ENCODE measurements around the gene CNTN4. TPM values are rescaled to one million over a fixed set of nuclear protein-coding genes. Genes with fewer than 3 reads are reported as not detected.

The CNTN4 gene
- total and polyA plus RNA-seq, 2 experiments from 2014 or later: 0.91 to 4.0 TPM

- no peak overlapping the region for H3K4me3 Mint-ChIP-seq
- Histone ChIP-seq H3K4me2 (no peak overlapping the region), H3K27ac (ENCODE audit: low read depth) (no peak overlapping the region), H3K9me2 (ENCODE audit: insufficient read depth) (no peaks in the 10 kb centered on the region), H3K79me2 (replicated peaks; ENCODE audit: insufficient read depth) (no peaks in the 10 kb centered on the region), H3K27me3 (ENCODE audit: insufficient read depth) (no peaks in the 10 kb centered on the region), H2AFZ (no peak overlapping the region), H3K36me3 (ENCODE audit: insufficient read depth) (no peaks in the 10 kb centered on the region), H4K20me1 (replicated peaks; ENCODE audit: insufficient read depth) (no peaks in the 10 kb centered on the region; the same call in 1 of the 2 replicates), H3F3A (replicated peaks; ENCODE audit: low read depth) (no peaks in the 10 kb centered on the region), H3K4me1 (ENCODE audit: insufficient read depth) (peaks cover 15% of the 10 kb centered on the region), H3K4me3 (no peak overlapping the region)
- H3K27me3 Mint-ChIP-seq (ENCODE audit: insufficient read depth, low read depth, poor library complexity): no peaks in the 10 kb centered on the region
- H3K4me1 Mint-ChIP-seq: no peaks in the 10 kb centered on the region
- H3K36me3 Mint-ChIP-seq (ENCODE audit: low read depth): peaks cover 31% of the 10 kb centered on the region
- TF ChIP-seq ZNF114 (CRISPR knock-in tag; IDR thresholded peaks at IDR 0.05) (no peak), EZH2phosphoT487 (IDR thresholded peaks at IDR 0.05; ENCODE audit: unreplicated experiment) (no peak), ZNF331 (CRISPR knock-in tag; IDR thresholded peaks at IDR 0.05; ENCODE audit: low read depth) (no peak), ETS1 (IDR thresholded peaks at IDR 0.05) (no peak)
- H3K9me3 Mint-ChIP-seq: peaks cover 92% of the 10 kb centered on the region
- ATAC-seq (no peak), DNase-seq (ENCODE audit: low spot score) (no peak)
- no peak overlapping the region for H3K27ac Mint-ChIP-seq
These were observed 895.1 kb downstream of the CNTN4 start for GRCh38 chr3:2993736-2994135.

DNA sequence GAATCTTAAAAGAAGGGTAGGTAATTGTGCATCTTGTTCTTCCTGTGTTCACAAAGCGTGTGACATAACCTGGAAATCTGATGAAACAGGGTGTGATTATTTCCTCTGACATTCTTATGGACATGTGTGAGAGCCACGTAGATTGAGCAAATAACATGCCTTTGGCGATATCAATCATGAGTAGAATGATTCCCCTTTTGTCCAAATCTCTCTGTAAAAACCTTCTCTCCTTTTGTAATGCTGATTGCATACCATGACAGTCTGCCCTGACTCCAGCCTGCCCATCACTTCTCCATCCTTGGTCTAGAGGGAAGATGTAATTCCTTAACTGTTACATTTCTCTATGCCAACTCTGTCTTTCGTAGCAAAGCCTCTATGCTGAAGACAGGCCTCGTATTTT lies 896.5 kb downstream of the CNTN4 start:
- no peak overlapping the region for H2AFZ ChIP-seq
- peaks cover 11% of the 10 kb centered on the region for H3K4me1 ChIP-seq (ENCODE audit: insufficient read depth)
- no peak overlapping the region for H3K27ac ChIP-seq (ENCODE audit: low read depth)
- H4K20me1 ChIP-seq (replicated peaks; ENCODE audit: insufficient read depth): no peaks in the 10 kb centered on the region; the same call in 1 of the 2 replicates
- no peak overlapping the region for H3K4me2 ChIP-seq
- H3K36me3 Mint-ChIP-seq (ENCODE audit: low read depth): peaks cover 39% of the 10 kb centered on the region
- ATAC-seq (no peak), DNase-seq (ENCODE audit: low spot score) (no peak)
- H3K79me2 ChIP-seq (replicated peaks; ENCODE audit: insufficient read depth): no peaks in the 10 kb centered on the region
- H3K9me2 ChIP-seq (ENCODE audit: insufficient read depth): no peaks in the 10 kb centered on the region
- H3K27me3 ChIP-seq (ENCODE audit: insufficient read depth): no peaks in the 10 kb centered on the region
- H3K27me3 Mint-ChIP-seq (ENCODE audit: insufficient read depth, low read depth, poor library complexity): no peaks in the 10 kb centered on the region
- H3K4me3 ChIP-seq: no peak overlapping the region
- H3K4me3 Mint-ChIP-seq: no peak overlapping the region
- H3K9me3 Mint-ChIP-seq: peaks cover 91% of the 10 kb centered on the region
- no peaks in the 10 kb centered on the region for H3K4me1 Mint-ChIP-seq
- H3K36me3 ChIP-seq (ENCODE audit: insufficient read depth): no peaks in the 10 kb centered on the region
- no peaks in the 10 kb centered on the region for H3F3A ChIP-seq (replicated peaks; ENCODE audit: low read depth)
- no peak overlapping the region for H3K27ac Mint-ChIP-seq
- TF ChIP-seq CREB1 (CRISPR knock-in tag; IDR thresholded peaks at IDR 0.05; ENCODE audit: low read depth): no peak
- TF ChIP-seq EZH2phosphoT487 (IDR thresholded peaks at IDR 0.05; ENCODE audit: unreplicated experiment): no peak
- TF ChIP-seq ZNF114 (CRISPR knock-in tag; IDR thresholded peaks at IDR 0.05): no peak
- TF ChIP-seq ZNF331 (CRISPR knock-in tag; IDR thresholded peaks at IDR 0.05; ENCODE audit: low read depth): no peak
- no peak for TF ChIP-seq EZH2 (IDR thresholded peaks at IDR 0.05; ENCODE audit: low read depth, unreplicated experiment)
- no peak for TF ChIP-seq REST (IDR thresholded peaks at IDR 0.05; ENCODE audit: unreplicated experiment)
- no peak for TF ChIP-seq NANOG (IDR thresholded peaks at IDR 0.05; ENCODE audit: borderline replicate concordance)
- TF ChIP-seq, protein P1, sequence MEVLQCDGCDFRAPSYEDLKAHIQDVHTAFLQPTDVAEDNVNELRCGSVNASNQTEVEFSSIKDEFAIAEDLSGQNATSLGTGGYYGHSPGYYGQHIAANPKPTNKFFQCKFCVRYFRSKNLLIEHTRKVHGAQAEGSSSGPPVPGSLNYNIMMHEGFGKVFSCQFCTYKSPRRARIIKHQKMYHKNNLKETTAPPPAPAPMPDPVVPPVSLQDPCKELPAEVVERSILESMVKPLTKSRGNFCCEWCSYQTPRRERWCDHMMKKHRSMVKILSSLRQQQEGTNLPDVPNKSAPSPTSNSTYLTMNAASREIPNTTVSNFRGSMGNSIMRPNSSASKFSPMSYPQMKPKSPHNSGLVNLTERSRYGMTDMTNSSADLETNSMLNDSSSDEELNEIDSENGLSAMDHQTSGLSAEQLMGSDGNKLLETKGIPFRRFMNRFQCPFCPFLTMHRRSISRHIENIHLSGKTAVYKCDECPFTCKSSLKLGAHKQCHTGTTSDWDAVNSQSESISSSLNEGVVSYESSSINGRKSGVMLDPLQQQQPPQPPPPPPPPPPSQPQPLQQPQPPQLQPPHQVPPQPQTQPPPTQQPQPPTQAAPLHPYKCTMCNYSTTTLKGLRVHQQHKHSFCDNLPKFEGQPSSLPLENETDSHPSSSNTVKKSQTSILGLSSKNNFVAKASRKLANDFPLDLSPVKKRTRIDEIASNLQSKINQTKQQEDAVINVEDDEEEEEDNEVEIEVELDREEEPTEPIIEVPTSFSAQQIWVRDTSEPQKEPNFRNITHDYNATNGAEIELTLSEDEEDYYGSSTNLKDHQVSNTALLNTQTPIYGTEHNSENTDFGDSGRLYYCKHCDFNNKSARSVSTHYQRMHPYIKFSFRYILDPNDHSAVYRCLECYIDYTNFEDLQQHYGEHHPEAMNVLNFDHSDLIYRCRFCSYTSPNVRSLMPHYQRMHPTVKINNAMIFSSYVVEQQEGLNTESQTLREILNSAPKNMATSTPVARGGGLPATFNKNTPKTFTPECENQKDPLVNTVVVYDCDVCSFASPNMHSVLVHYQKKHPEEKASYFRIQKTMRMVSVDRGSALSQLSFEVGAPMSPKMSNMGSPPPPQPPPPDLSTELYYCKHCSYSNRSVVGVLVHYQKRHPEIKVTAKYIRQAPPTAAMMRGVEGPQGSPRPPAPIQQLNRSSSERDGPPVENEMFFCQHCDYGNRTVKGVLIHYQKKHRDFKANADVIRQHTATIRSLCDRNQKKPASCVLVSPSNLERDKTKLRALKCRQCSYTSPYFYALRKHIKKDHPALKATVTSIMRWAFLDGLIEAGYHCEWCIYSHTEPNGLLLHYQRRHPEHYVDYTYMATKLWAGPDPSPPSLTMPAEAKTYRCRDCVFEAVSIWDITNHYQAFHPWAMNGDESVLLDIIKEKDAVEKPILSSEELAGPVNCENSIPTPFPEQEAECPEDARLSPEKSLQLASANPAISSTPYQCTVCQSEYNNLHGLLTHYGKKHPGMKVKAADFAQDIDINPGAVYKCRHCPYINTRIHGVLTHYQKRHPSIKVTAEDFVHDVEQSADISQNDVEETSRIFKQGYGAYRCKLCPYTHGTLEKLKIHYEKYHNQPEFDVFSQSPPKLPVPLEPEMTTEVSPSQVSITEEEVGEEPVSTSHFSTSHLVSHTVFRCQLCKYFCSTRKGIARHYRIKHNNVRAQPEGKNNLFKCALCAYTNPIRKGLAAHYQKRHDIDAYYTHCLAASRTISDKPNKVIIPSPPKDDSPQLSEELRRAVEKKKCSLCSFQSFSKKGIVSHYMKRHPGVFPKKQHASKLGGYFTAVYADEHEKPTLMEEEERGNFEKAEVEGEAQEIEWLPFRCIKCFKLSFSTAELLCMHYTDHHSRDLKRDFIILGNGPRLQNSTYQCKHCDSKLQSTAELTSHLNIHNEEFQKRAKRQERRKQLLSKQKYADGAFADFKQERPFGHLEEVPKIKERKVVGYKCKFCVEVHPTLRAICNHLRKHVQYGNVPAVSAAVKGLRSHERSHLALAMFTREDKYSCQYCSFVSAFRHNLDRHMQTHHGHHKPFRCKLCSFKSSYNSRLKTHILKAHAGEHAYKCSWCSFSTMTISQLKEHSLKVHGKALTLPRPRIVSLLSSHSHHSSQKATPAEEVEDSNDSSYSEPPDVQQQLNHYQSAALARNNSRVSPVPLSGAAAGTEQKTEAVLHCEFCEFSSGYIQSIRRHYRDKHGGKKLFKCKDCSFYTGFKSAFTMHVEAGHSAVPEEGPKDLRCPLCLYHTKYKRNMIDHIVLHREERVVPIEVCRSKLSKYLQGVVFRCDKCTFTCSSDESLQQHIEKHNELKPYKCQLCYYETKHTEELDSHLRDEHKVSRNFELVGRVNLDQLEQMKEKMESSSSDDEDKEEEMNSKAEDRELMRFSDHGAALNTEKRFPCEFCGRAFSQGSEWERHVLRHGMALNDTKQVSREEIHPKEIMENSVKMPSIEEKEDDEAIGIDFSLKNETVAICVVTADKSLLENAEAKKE (CRISPR knock-in tag; IDR thresholded peaks at IDR 0.05): no peak
- no peak for TF ChIP-seq JUNB (IDR thresholded peaks at IDR 0.05; ENCODE audit: unreplicated experiment)
- TF ChIP-seq ETS1 (IDR thresholded peaks at IDR 0.05): no peak

Data from GM23338 (cell line).